Lower leg skin (tissue), 4 donors: ENCODE data around the gene HHLA2. TPM values are rescaled to one million over a fixed set of nuclear protein-coding genes. Genes with fewer than 3 reads are reported as not detected.
A peak's percentile ranks its signal among the peaks of the same experiment; 100 is the strongest.

Source experiments
- DNase-seq, 2 donors: peaks; one replicate each; pipeline ENCODE4 v3.0.0-alpha.2; 2019; ENCODE audit warnings: low spot score in 2 of 2
- H3K4me3 ChIP-seq: fragments of 200-600 bp; sonication (generic); 2 replicates; pipeline ENCODE4 v1.5.1; 2017; ENCODE audit warnings: mild to moderate bottlenecking, low read depth; ENCODE audit not compliant: poor library complexity, severe bottlenecking
- POLR2A ChIP-seq, 2 donors: fragments of 450-650 bp; IDR thresholded peaks; one replicate each; pipeline ENCODE4 v1.6.1; 2016 to 2017; ENCODE audit warnings: antibody characterized with exemption in 2 of 2, mild to moderate bottlenecking in 1 of 2, moderate library complexity in 1 of 2
- WGBS, 2 donors: methylation state at CpG; one replicate each; pipeline ENCODE4 v1.1.5; 2018; 5-methylcytosine and 5-hydroxymethylcytosine counted together
- intact Hi-C: fragments of 100-400 bp; cut with DNase I; formaldehyde crosslinking; loops from one replicate; pipeline ENCODE4 v1.15.0; 2023; ENCODE audit warnings: low total_unique reads
- total RNA-seq, 4 donors: library from RNA; depleted of rRNA; stranded (reverse); fragments of >200 nt; gene quantifications; one replicate each; pipeline ENCODE4 v1.1.0, GENCODE V29; 2016
- TF ChIP-seq, protein P1 (sequence below), 3 donors: fragments of 450-650 bp; IDR thresholded peaks; one replicate each; pipeline ENCODE4 v1.5.1; 2016; ENCODE audit warnings: antibody characterized with exemption in 3 of 3, mild to moderate bottlenecking in 3 of 3, moderate library complexity in 2 of 3

Gene HHLA2
- total RNA-seq, 4 donors from 2014 or later: not detected

GRCh38 chr3:108319428-108320082 is 23.2 kb downstream of the HHLA2 start:
- intact Hi-C loops: no loop called here
- no peak for TF ChIP-seq POLR2A (IDR thresholded peaks at IDR 0.05)
- TF ChIP-seq, protein P1, sequence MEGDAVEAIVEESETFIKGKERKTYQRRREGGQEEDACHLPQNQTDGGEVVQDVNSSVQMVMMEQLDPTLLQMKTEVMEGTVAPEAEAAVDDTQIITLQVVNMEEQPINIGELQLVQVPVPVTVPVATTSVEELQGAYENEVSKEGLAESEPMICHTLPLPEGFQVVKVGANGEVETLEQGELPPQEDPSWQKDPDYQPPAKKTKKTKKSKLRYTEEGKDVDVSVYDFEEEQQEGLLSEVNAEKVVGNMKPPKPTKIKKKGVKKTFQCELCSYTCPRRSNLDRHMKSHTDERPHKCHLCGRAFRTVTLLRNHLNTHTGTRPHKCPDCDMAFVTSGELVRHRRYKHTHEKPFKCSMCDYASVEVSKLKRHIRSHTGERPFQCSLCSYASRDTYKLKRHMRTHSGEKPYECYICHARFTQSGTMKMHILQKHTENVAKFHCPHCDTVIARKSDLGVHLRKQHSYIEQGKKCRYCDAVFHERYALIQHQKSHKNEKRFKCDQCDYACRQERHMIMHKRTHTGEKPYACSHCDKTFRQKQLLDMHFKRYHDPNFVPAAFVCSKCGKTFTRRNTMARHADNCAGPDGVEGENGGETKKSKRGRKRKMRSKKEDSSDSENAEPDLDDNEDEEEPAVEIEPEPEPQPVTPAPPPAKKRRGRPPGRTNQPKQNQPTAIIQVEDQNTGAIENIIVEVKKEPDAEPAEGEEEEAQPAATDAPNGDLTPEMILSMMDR (IDR thresholded peaks at IDR 0.05): no peak
- WGBS, 2 donors: 47 to 51% methylated on average over 6 of the region's 6 CpGs
- no peak overlapping the region for H3K4me3 ChIP-seq
- peak in 1 of 2 donors; percentile 28 for DNase-seq

GRCh38 chr3:108320746-108321350 is 24.5 kb downstream of the HHLA2 start:
- H3K4me3 ChIP-seq: no peak overlapping the region
- no peak for TF ChIP-seq POLR2A (IDR thresholded peaks at IDR 0.05)
- TF ChIP-seq, protein P1 (IDR thresholded peaks at IDR 0.05): no peak
- intact Hi-C loops: no loop called here
- 45 to 50% methylated on average over 6 of the region's 6 CpGs for WGBS, 2 donors
- no peak for DNase-seq

GRCh38 chr3:108322352-108322751 is 26.0 kb downstream of the HHLA2 start:
- TF ChIP-seq, protein P1 (IDR thresholded peaks at IDR 0.05): no peak
- no peak for TF ChIP-seq POLR2A (IDR thresholded peaks at IDR 0.05)
- intact Hi-C loops: no loop called here
- WGBS, 2 donors: 83 to 89% methylated on average over 4 of the region's 4 CpGs
- H3K4me3 ChIP-seq: no peak overlapping the region
- no peak for DNase-seq

DNA sequence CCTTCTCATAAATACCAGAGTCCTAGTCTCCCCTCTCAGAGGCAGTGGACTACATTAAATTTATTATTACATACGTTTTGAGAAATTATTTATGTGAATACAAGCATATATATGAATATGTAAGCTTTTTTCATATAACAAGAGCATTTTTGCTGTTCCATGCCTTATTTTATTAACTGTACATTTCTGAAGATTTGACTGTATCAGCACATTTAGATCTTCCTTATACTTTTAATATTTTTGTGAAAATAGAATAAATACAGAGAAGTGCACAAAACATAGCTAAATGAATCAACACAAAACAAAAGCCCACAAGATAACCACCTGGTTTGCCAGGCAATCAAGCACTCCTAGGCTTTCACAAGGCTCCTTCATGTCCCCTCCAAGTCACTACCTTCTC is 27.8 kb downstream of the HHLA2 start:
- no peak for DNase-seq
- no peak for TF ChIP-seq POLR2A (IDR thresholded peaks at IDR 0.05)
- TF ChIP-seq, protein P1 (IDR thresholded peaks at IDR 0.05): no peak

DNA sequence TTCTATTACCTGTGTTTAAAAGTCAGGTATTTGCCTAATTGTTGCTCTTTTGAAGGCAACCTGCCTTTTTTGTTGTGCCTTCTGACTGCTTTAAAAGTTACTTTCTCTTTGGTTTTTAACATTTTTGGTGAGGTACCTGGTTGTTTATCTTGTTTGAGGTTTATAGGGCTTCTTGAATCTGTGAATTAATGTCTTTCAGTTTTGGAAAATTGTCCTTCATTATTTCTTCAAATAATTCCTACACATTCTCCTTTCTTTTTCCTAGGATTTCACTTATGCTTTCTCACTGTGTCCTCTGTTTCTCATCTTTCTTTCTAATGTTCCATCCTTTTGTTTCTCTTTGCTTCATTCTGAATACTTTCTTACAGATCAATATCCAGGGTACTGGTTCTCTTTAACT is 30.8 kb downstream of the HHLA2 start:
- H3K4me3 ChIP-seq: no peak overlapping the region
- TF ChIP-seq POLR2A (IDR thresholded peaks at IDR 0.05): no peak
- TF ChIP-seq, protein P1 (IDR thresholded peaks at IDR 0.05): no peak
- intact Hi-C loops: no loop called here
- no peak for DNase-seq

More for the DNA sequence above, 27.8 kb downstream of the HHLA2 start:
- WGBS, 2 donors: 78 to 88% methylated on average over 1 of the region's 1 CpG
- intact Hi-C loops: no loop called here
- H3K4me3 ChIP-seq: no peak overlapping the region
